BE2C (cell line): Measurements from ENCODE around the gene TMC1.
"Not testable (repeated sequence)": the region's sequence is repeated elsewhere in the genome, so short reads cannot be mapped to it uniquely, and the experiment has no call there.

Experiments used
- DNase-seq: peaks from one replicate; pipeline ENCODE4 v3.0.0-alpha.2; 2020
- H3K27me3 ChIP-seq: fragments of 250-450 bp; sonication (Bioruptor Pico); 2 replicates; pipeline ENCODE4 v1.5.1; 2020; ENCODE audit warnings: mild to moderate bottlenecking
- H3K36me3 ChIP-seq: fragments of 250-450 bp; sonication (Bioruptor Pico); 2 replicates; pipeline ENCODE4 v1.5.1; 2020; ENCODE audit warnings: mild to moderate bottlenecking
- H3K4me1 ChIP-seq: fragments of 250-450 bp; sonication (Bioruptor Pico); 2 replicates; pipeline ENCODE4 v1.5.1; 2020
- H3K4me3 ChIP-seq: 2 replicates; pipeline ENCODE4 v1.5.1; 2011; ENCODE audit warnings: low read depth, low read length
- H3K9me3 ChIP-seq: fragments of 250-450 bp; sonication (Bioruptor Pico); 2 replicates; pipeline ENCODE4 v1.5.1; 2020
- CTCF ChIP-seq: IDR thresholded peaks from 2 replicates; pipeline ENCODE4 v1.5.1; 2012; ENCODE audit warnings: mild to moderate bottlenecking, low read depth, low read length

Gene TMC1

GRCh38 chr9:72537011-72537545, 15.7 kb downstream of the TMC1 start:
- H3K9me3 ChIP-seq: no peaks in the 10 kb centered on the region
- TF ChIP-seq CTCF: no peak
- DNase-seq: no peak
- H3K36me3 ChIP-seq: no peaks in the 10 kb centered on the region
- no peak overlapping the region for H3K4me3 ChIP-seq
- no peaks in the 10 kb centered on the region for H3K27me3 ChIP-seq
- H3K4me1 ChIP-seq: no peaks in the 10 kb centered on the region

DNA sequence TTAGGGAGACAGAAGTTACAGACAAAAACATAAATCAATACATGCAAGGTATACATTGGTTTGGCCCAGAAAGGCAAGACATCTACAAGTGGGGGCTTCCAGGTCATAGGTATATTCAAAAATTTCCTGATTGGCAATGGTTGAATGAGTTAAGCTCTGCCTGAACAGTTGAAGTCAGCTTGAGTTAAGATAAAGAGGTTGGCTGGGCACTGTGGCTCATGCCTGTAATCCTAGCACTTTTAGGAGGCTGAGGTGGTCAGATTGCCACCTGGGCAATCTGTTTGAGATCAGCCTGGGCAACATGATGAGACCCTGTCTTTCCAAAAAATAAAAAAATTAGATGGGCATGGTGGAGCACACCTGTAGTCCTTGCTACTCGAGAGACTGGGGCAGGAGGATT, 16.3 kb downstream of the TMC1 start:
- Histone ChIP-seq H3K9me3 (no peaks in the 10 kb centered on the region), H3K27me3 (no peaks in the 10 kb centered on the region), H3K4me1 (no peaks in the 10 kb centered on the region), H3K4me3 (no peak overlapping the region), H3K36me3 (no peaks in the 10 kb centered on the region)
- no peak for TF ChIP-seq CTCF
- no peak for DNase-seq

GRCh38 chr9:72538921-72539702, 17.7 kb downstream of the TMC1 start:
- no peak for TF ChIP-seq CTCF
- Histone ChIP-seq H3K27me3 (no peaks in the 10 kb centered on the region), H3K9me3 (no peaks in the 10 kb centered on the region), H3K4me3 (no peak overlapping the region), H3K4me1 (no peaks in the 10 kb centered on the region), H3K36me3 (no peaks in the 10 kb centered on the region)
- DNase-seq: no peak

GRCh38 chr9:72539824-72540347, 18.5 kb downstream of the TMC1 start:
- TF ChIP-seq CTCF: no peak
- Histone ChIP-seq H3K27me3 (no peaks in the 10 kb centered on the region), H3K4me3 (no peak overlapping the region), H3K9me3 (no peaks in the 10 kb centered on the region), H3K36me3 (no peaks in the 10 kb centered on the region), H3K4me1 (no peaks in the 10 kb centered on the region)
- no peak for DNase-seq

DNA sequence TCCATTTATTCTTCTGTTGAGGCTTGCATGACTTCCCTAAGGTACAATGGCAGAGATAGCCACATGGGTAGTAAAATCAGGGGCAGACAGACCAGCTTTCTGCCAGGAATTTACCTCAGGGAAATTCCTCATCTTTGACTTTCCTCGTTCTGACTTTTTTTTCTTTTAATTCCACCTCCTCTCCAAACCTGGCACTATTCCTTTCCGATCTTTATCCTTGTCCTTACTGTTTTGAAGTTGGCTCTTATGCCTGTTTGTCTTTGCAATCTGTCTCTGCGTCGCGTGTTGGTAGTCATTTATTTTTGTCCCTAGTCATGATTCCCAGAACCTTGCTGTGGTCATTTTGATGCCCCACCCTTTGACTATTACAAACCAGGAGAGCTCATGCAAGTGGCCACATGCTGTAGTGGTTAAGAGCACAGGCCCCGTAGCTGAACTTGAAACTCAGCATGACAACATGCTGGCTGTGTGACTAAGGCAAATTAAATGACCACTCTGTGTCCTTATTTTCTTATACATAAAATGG, 19.0 kb downstream of the TMC1 start:
- Histone ChIP-seq H3K27me3 (no peaks in the 10 kb centered on the region), H3K36me3 (no peaks in the 10 kb centered on the region), H3K4me1 (no peaks in the 10 kb centered on the region), H3K4me3 (no peak overlapping the region), H3K9me3 (no peaks in the 10 kb centered on the region)
- DNase-seq: no peak
- no peak for TF ChIP-seq CTCF

DNA sequence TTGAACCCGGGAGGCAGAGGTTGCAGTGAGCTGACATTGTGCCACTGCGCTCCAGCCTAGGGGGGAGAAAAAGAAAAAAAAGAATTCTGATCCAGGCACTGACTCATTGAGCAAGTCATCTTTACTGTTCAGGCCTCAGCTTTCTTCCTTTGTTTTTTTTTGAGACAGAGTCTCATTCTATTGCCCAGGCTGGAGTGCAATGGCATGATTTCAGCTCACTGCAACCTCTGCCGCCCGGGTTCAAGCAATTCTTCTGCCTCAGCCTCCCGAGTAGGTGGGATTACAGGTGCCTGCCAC, 21.1 kb downstream of the TMC1 start:
- H3K4me3 ChIP-seq, H3K36me3 ChIP-seq, DNase-seq, H3K9me3 ChIP-seq, H3K27me3 ChIP-seq, H3K4me1 ChIP-seq: not testable (repeated sequence)
